Activated CD4-positive, alpha-beta T cell treated with anti-CD3 and anti-CD28 coated beads, Interleukin-2, amount 50 U/mL, for 16 hours (primary cell): Measurements from ENCODE around the gene CELSR1.

Source experiments
- DNase-seq: peaks from one replicate; pipeline ENCODE4 v3.0.0-alpha.2; 2020

CELSR1 gene

GRCh38 chr22:46390652-46391301, 146.6 kb downstream of the CELSR1 start:
- DNase-seq: no peak

GRCh38 chr22:46390105-46390651, 147.2 kb downstream of the CELSR1 start:
- DNase-seq: no peak

DNA sequence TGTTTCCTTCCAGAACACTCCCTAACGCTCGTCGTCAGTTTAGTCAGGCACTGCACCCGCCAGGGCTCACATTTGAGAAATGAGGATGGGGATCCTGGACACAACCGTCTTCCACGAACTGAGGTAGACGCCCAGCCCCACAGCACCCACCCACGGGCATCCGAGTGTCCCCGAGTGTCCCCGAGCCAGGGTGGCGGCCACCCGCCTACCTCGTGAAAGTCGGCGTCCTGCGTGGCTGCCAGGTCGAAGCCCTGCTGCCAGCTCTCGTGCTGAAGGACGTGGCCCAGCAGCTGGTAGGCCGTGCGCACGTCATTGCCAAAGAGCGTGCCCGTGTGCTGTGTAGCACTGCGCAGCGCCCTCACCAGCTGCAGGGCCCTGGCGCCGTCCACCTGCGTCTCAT, 148.3 kb downstream of the CELSR1 start:
- DNase-seq: no peak

DNA sequence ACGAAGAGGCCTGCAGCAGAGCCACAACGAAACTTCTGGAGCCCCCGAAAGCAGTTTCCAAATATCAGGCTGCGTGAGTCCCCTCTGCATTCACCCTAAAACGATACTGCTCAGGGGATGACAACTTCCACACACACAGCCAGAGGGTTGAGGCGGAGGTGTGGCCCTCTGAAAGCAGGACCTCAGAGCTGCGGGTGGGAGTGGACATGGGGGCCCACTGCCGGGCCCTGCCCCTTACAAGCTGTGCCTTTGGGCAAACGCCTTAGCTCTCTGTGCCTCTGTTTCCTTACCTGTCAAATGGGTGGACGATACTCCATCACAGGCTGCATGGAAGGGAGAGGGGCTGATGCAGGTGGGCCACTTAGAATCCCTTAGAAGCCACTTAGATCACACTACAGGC, 148.8 kb downstream of the CELSR1 start:
- DNase-seq: no peak

DNA sequence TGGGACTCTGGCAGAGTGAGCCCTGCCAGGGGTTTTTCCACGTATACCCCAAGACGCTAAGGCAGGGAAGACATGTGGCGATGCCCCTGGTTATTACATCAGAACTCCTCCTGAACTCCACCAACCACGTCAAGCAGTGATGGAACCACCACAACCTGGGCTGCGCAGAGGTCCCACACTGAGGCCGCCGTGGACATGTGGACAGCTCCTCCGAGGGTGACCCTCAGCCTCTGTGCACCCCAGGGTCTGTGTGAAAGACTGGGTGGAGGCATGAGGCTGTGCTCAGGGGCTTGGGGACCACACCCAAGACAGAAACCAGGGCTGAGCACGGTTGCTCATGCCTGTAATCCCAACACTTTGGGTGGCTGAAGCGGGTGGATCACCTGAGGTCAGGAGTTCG, 149.7 kb downstream of the CELSR1 start:
- no peak for DNase-seq

- no peak for DNase-seq
These were observed 151.1 kb downstream of the CELSR1 start for GRCh38 chr22:46386312-46386711.

DNA sequence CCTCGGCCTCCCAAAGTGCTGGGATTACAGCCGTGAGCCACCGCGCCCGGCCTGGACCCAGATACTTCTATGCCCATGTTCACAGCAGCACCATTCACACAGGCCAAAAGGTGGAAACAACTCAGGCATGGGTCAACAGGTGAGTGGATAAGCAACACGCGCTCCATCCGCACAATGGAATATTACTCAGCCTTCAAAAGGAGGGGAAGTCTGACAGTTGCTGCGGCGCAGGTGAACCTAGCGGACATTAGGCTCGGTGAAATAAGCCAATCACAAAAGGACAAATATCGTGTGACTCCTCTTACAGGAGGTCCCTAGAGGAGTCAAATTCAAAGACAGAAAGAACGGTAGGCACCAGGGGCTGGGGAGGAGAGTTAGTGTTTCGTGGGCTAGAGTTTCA, 154.9 kb downstream of the CELSR1 start:
- no peak for DNase-seq

DNA sequence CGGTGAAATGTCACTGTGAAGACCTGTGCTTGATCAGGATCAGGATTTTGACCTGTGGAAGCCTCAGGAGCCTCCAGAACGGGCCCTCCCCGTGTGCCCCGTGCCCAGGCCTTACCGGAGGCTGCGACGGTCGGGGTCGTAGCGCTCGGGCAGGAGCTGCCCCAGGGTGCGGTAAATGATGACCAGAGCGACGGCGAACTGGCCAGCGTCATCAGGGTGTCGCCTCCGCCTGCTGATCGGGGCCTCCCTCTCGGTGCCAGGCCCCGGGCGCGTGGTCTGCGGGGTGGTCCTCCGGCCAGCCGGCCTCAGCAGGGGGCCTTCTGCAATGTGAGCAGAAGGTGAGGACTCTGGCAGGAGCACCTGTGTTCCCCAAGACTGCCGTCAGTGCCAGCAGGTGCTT, 155.7 kb downstream of the CELSR1 start:
- DNase-seq: no peak

GRCh38 chr22:46381142-46381541, 156.3 kb downstream of the CELSR1 start:
- no peak for DNase-seq

- no peak for DNase-seq
These were observed 156.8 kb downstream of the CELSR1 start for GRCh38 chr22:46380581-46380980.

- DNase-seq: no peak
These were observed 157.4 kb downstream of the CELSR1 start for GRCh38 chr22:46380069-46380468.

DNA sequence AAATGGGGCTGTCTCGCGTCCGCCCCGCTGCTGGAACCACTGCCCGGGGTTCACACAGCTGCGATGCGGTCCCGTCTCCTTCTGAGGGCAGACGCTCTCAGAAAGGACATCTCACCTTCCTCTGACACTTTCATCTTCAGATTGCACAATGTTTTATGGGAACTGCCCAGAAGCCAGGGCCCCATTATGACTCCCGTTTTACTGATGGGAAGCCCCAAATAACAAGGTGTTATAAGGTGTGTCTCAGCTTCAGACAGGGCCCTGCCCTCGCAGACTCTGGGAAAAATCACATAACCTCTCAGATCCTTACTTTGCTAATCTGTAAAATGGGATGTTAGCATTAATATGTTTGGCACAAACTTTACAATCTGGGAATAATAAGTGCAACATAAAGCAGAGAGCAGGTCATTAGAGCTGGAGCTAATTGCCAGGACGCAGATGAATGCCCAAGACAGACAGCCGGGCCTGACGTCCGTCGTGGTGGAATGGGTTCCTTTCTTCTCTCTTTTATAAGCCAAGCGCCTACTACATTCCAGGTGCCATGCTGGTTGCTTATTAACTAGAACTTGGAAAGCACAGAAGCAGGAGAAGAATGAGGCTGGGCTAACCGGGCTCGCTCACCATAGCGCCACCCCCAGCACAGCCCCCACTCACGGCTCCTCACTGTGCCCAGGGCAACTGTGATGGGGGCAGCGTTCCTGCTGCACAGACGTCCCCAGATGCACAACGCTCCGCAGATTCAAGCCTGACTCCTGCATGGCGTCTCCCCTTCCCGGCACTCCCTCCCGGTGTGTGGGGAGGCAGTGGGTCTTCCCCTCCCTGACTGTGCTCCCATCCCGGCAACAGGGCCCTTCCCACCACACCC, 158.1 kb downstream of the CELSR1 start:
- DNase-seq: no peak

GRCh38 chr22:46378426-46379065, 158.9 kb downstream of the CELSR1 start:
- no peak for DNase-seq

DNA sequence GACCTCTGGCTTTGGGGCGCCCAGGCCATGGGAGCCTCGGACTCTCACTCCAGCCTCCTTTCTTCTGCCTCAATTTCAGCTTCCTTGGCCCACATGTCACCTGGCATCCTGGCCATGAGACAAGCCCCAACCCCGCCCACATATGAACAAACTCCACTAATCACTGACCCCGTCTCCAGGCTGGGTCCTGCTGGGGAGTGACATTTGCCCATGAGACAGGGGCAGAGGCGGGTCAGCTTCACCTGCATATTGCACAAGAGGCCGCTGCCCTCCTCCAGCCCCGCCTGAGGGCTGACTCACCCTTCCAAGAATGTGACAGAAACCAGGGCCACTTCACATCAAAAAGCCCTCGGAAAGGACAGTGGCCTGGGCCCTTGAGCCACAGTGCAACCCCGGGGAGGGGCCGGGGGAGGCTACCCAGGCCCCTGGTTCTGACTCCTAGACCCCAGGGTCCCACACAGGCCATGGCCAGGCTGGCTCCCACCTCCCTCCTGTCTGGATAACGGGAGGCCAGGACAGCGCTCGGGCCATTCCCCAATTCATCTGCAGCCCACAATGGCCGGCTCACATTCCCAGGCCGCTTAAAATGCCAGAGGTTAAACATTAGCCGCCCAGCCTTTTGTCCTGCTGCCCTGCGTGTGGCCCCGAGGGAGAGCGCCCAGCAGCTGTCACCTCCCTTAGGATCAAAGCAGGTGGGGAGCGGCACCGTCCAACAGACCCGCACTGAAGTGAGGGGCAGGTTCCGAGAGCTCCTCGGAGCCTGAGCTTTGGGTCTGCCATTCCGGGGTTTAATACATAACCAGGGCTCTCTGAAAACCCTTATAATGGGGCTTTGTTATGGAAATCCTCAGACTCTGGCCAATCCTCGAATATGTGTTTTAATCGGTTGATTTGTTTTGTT, 159.6 kb downstream of the CELSR1 start:
- DNase-seq: no peak

- DNase-seq: no peak
These were observed 160.4 kb downstream of the CELSR1 start for GRCh38 chr22:46376908-46377524.

DNA sequence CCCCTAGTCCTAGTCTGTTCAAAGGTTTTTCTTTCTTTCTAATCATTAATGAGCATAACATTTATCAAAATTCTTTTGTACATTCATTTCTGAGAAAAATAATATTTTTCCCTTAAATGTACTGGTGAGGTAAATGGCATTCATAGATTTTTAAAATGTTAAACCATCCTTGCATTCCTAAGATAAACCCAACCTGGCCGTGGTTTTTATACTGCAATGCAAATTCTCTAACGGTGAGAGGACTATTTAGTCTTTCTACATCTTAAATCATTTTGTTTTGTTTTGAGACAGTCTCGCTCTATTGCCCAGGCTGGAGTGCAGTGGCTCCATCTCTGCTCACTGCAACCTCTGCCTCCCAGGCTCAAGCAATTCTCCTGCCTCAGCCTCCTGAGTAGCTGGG, 161.3 kb downstream of the CELSR1 start:
- no peak for DNase-seq

DNA sequence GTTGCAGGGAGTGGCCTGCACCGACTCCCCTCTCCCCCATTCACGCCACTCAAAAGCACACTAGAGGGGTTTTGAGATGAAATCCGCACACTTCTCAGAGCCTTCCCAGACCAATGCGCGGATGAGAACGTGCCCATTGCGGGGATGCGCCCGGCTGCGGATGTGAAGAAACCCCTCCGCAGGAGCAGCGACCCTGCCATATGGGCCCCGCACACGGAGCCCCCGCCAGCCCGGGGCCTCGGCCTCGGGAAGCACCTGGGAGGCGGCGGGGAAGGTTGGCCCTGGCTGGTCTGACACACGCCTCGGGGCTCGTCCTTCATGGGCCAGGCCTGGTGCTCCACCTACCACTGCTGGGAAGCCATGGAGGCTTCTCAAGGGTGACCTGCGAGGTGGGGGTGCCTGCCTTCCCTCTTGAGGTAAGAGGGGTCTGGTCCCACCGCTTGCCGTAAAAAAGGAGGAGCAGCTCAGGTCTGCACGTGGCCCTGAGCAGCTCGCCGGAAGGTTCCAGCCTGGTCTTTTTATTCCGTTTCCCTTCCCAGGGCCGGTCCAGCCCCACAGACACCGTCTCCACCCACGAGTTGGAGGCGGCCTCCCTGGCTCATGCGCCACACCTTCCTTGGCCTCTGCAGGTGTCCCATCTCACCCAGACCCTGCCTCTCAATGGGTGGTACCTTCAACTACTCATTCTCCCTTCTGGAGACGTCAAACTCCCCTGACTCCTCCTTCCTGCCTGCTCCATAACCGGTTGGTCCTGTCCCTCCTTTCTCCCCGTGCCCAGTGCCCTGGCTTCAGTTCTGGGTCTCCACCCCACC, 162.6 kb downstream of the CELSR1 start:
- no peak for DNase-seq

GRCh38 chr22:46373921-46374662, 163.3 kb downstream of the CELSR1 start:
- no peak for DNase-seq

GRCh38 chr22:46373159-46373558, 164.3 kb downstream of the CELSR1 start:
- DNase-seq: no peak

DNA sequence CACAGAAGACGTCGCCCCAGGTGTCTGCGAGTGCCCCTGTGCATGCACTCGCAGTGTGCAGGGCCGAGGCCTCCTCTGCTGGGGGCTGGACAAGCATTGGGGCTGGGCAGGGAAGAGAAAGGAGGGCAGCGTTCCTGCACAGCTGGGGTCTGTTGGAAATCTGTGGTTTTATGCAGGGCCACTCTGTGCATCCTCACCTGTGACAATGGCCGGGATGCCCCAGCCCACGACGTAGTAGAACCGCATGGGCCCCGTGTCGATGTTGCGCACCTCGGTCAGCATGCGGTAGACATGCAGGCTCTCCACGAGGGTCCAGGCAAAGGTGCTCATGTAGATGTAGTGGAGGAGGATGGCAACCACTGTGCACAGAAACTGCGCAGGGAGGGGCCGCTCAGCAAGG, 164.7 kb downstream of the CELSR1 start:
- no peak for DNase-seq
